Endothelial cell of umbilical vein (primary cell): ENCODE measurements around the gene SLC8A1. TPM values are rescaled to one million over a fixed set of nuclear protein-coding genes. Genes with fewer than 3 reads are reported as not detected.

Experiments
- BruUV-seq: library from RNA; stranded (reverse); fragments of 400-500 nt; replicated peaks from 2 replicates; lab custom pipeline; 2021; lab: Mats Ljungman, UMichigan
- CTCF ChIA-PET: fragments of 300-600, 350-600 bp; sonication (Branson Sonifier 250); formaldehyde crosslinking; loops from one replicate; lab custom pipeline; 2021; ENCODE audit warnings: antibody characterized with exemption, inconsistent platforms; lab: Charles Lee
- POLR2A ChIA-PET: fragments of 300-600, 350-600 bp; sonication (Branson Sonifier 250); formaldehyde crosslinking; loops from one replicate; lab custom pipeline; 2021; ENCODE audit warnings: antibody characterized with exemption, inconsistent platforms; lab: Charles Lee
- DNase-seq: peaks from one replicate; pipeline ENCODE4 v3.0.0-alpha.2; 2011; ENCODE audit warnings: low read depth, low spot score
- FAIRE-seq: peaks from 2 replicates; lab custom pipeline; 2011; peaks lifted over from hg19 to GRCh38; lab: Jason Lieb, UNC
- H2AFZ ChIP-seq: 2 replicates; pipeline ENCODE4 v1.6.0; 2012; ENCODE audit warnings: low read depth, low read length, control low read depth, inconsistent platforms
- H3K27ac ChIP-seq: 2 replicates; pipeline ENCODE4 v1.5.1; 2011; ENCODE audit warnings: low read depth, mild to moderate bottlenecking, control low read depth, low read length, moderate library complexity; ENCODE audit not compliant: insufficient read depth
- H3K27me3 ChIP-seq, 2 experiments: 2 replicates each; pipeline versions ENCODE4 v1.6.0 to v1.6.1; 2011; ENCODE audit warnings: low read length in 2 of 2, mixed read lengths in 1 of 2; ENCODE audit not compliant: control insufficient read depth in 2 of 2, insufficient read depth in 2 of 2
- H3K36me3 ChIP-seq, 2 experiments: 2 replicates in 1 of 2; 3 replicates in 1 of 2; pipeline ENCODE4 v1.5.1; 2011; ENCODE audit warnings: low read length in 2 of 2, mild to moderate bottlenecking in 1 of 2, moderate library complexity in 1 of 2; ENCODE audit not compliant: control insufficient read depth in 2 of 2, insufficient read depth in 2 of 2; ENCODE audit errors: extremely low read depth in 1 of 2
- H3K4me1 ChIP-seq: 3 replicates; pipeline ENCODE4 v1.5.1; 2011; ENCODE audit warnings: mild to moderate bottlenecking, low read length; ENCODE audit not compliant: control insufficient read depth, insufficient read depth; ENCODE audit errors: extremely low read depth
- H3K4me2 ChIP-seq: 2 replicates; pipeline ENCODE4 v1.6.1; 2011; ENCODE audit warnings: low read length, control low read depth, mixed read lengths; ENCODE audit not compliant: insufficient read depth
- H3K4me3 ChIP-seq, 3 experiments: fragments of 200-600 bp in 1 of 3; sonication (generic), shearing (Covaris generic) in 1 of 3; replicated peaks in 1 of 3; 2 replicates each; pipeline ENCODE4 v1.5.1; 2011 to 2016; ENCODE audit warnings: control low read depth in 3 of 3, low read length in 3 of 3, mild to moderate bottlenecking in 2 of 3, inconsistent platforms in 1 of 3, low read depth in 1 of 3, moderate library complexity in 1 of 3; ENCODE audit not compliant: insufficient read depth in 1 of 3
- H3K79me2 ChIP-seq: 2 replicates; pipeline ENCODE4 v1.6.0; 2012; ENCODE audit warnings: low read length, inconsistent platforms; ENCODE audit not compliant: control insufficient read depth, insufficient read depth
- H3K9ac ChIP-seq: replicated peaks from 2 replicates; pipeline ENCODE3; 2011; ENCODE audit warnings: low read length, control low read depth; ENCODE audit not compliant: insufficient read depth; ENCODE audit errors: extremely low read depth
- H3K9me1 ChIP-seq: replicated peaks from 3 replicates; pipeline ENCODE4 v1.6.0; 2011; ENCODE audit warnings: mild to moderate bottlenecking, low read length; ENCODE audit not compliant: control insufficient read depth, insufficient read depth; ENCODE audit errors: extremely low read depth
- H3K9me3 ChIP-seq: replicated peaks from 2 replicates; pipeline ENCODE4 v1.5.1; 2012; ENCODE audit warnings: low read length, inconsistent platforms; ENCODE audit not compliant: control insufficient read depth, insufficient read depth
- H4K20me1 ChIP-seq: replicated peaks from 2 replicates; pipeline ENCODE3; 2011; ENCODE audit warnings: mild to moderate bottlenecking, low read length; ENCODE audit not compliant: control insufficient read depth, insufficient read depth; ENCODE audit errors: extremely low read depth
- CTCF ChIP-seq, 2 donors: IDR thresholded peaks; 1 replicate in 1 of 2; 2 replicates in 1 of 2; pipeline ENCODE4 v1.5.1; 2011; ENCODE audit warnings: low read length in 2 of 2, mild to moderate bottlenecking in 2 of 2, moderate library complexity in 2 of 2, control low read depth in 1 of 2, inconsistent platforms in 1 of 2, low read depth in 1 of 2; ENCODE audit not compliant: insufficient read depth in 1 of 2; ENCODE audit errors: extremely low read depth in 1 of 2
- EZH2 ChIP-seq: IDR thresholded peaks from 2 replicates; pipeline ENCODE4 v1.6.1; 2012; ENCODE audit warnings: borderline replicate concordance, low read depth, mild to moderate bottlenecking, moderate library complexity, low read length, inconsistent platforms; ENCODE audit not compliant: severe bottlenecking
- FOS ChIP-seq: IDR thresholded peaks from 2 replicates; pipeline ENCODE4 v1.6.1; 2011; ENCODE audit warnings: mild to moderate bottlenecking, low read length, moderate library complexity, borderline replicate concordance; ENCODE audit not compliant: insufficient read depth
- GATA2 ChIP-seq: IDR thresholded peaks from 2 replicates; pipeline ENCODE4 v1.7.0; 2011; ENCODE audit warnings: low read depth, mild to moderate bottlenecking, moderate library complexity, mixed read lengths, low read length; ENCODE audit not compliant: insufficient read length, insufficient read depth
- JUN ChIP-seq: IDR thresholded peaks from 2 replicates; pipeline ENCODE4 v1.6.1; 2011; ENCODE audit warnings: borderline replicate concordance, low read depth; ENCODE audit not compliant: insufficient read length, insufficient read depth
- MYC ChIP-seq: IDR thresholded peaks from one replicate; pipeline ENCODE4 v1.6.1; 2011; ENCODE audit warnings: mild to moderate bottlenecking, low read depth, low read length
- POLR2A ChIP-seq: IDR thresholded peaks from 2 replicates; pipeline ENCODE4 v1.6.1; 2012; ENCODE audit warnings: low read depth, mild to moderate bottlenecking, control low read depth, low read length
- POLR2AphosphoS5 ChIP-seq: IDR thresholded peaks from 2 replicates; pipeline ENCODE4 v1.6.1; 2012; ENCODE audit warnings: low read depth, mild to moderate bottlenecking, control low read depth, low read length, moderate library complexity; ENCODE audit not compliant: insufficient read depth
- dilution Hi-C: fragments of 300-500 bp; cut with MboI; formaldehyde crosslinking; loops from one replicate; pipeline ENCODE4 v1.15.0; 2019; ENCODE audit warnings: low sequenced_read_pairs; ENCODE audit not compliant: extremely low pct_ligation_motif_present
- intact Hi-C: fragments of 100-400 bp; cut with micrococcal nuclease; formaldehyde crosslinking; loops from one replicate; pipeline ENCODE4 v1.10.0; 2022
- polyA plus RNA-seq, 4 experiments: library from polyadenylated mRNA; depleted of rRNA in 3 of 4; stranded (reverse) in 3 of 4; unstranded in 1 of 4; fragments of >200 nt; gene quantifications; 2 replicates each; pipeline versions ENCODE4 v1.2.1 to v1.2.3, GENCODE V29; 2011 to 2012; ENCODE audit warnings: missing spikeins in 1 of 4
- total RNA-seq: library from RNA; stranded (reverse); gene quantifications from 2 replicates; pipeline ENCODE4 v1.2.3, GENCODE V29; 2021
- TF ChIP-seq, protein P1 (sequence below): IDR thresholded peaks from 2 replicates; pipeline ENCODE4 v1.6.1; 2011; ENCODE audit not compliant: insufficient read depth, insufficient read length

The SLC8A1 gene
- total and polyA plus RNA-seq, 2 donors (not counting 3 experiments of a cell fraction or from before 2014, with no cell fraction given), result 0.19 to 1.8 TPM

DNA sequence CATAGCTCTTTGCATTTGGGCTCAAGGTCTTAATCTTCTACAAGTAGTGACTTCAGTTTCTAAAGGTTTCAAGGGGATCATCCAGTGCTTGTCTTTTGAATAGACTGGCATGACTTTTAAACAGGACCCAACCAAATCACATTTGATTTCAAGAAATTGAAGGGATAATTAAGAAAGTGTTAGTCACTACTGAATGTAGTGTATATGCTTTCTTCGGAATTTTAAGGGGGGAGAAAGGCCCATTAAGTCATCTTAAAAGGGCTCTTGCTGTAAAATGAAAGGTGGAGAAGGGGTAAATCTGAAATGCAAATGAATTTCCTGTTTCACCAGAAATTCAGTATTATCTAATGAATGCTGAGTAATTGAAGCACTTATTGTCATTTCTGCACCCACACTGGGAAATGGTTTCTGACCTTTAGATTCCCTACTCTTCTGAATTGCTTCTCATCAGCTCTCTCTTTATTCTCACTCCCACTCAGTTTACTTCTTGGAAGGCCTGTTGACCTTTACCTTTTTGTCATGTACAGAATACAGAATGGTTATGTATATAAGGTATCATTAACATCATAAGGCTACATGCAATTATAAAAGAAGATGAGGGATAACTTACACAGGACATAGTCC is 241.4 kb downstream of the SLC8A1 start:
- Histone ChIP-seq H3K4me1 (no peaks in the 10 kb centered on the region), H4K20me1 (no peaks in the 10 kb centered on the region), H3K9me3 (no peaks in the 10 kb centered on the region), H3K9ac (no peak overlapping the region), H3K27me3 (peaks cover 0 to 1% of the 10 kb centered on the region in 2 experiments), H3K79me2 (no peaks in the 10 kb centered on the region), H3K27ac (no peak overlapping the region), H3K36me3 (no peaks in the 10 kb centered on the region), H3K4me3 (no peak overlapping the region), H2AFZ (no peak overlapping the region), H3K9me1 (no peaks in the 10 kb centered on the region), H3K4me2 (no peak overlapping the region)
- ChIA-PET POLR2A (no interaction called here), CTCF (interaction anchor here (1.1 to 1.4 kb wide), 2 partner anchors 297 to 344 kb away, joined by 3 to 4 read pairs; no protein-coding TSS in a partner anchor)
- FAIRE-seq, result no peak
- no peak for TF ChIP-seq GATA2
- TF ChIP-seq, protein P1, sequence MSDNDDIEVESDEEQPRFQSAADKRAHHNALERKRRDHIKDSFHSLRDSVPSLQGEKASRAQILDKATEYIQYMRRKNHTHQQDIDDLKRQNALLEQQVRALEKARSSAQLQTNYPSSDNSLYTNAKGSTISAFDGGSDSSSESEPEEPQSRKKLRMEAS, result no peak
- TF ChIP-seq POLR2AphosphoS5, result no peak
- no peak for TF ChIP-seq FOS
- no peak for TF ChIP-seq EZH2
- no peak for TF ChIP-seq JUN
- no peak for TF ChIP-seq CTCF (IDR thresholded peaks at IDR 0.05; ENCODE audit: extremely low read depth in 1 of 2, insufficient read depth in 1 of 2, low read depth in 1 of 2, low read length in 2 of 2)
- no peak for TF ChIP-seq POLR2A
- TF ChIP-seq MYC, result no peak
- intact Hi-C loops, result no loop called here
- no peak for DNase-seq
- dilution Hi-C loops, result no loop called here
- BruUV-seq, result no TSS peak
